Measurements from ENCODE around the gene UCKL1.
A peak's percentile ranks its signal among the peaks of the same experiment; 100 is the strongest.
"Not testable (repeated sequence)": the region's sequence is repeated elsewhere in the genome, so short reads cannot be mapped to it uniquely, and the experiment has no call there.

Gene UCKL1

GRCh38 chr20:63917811-63918210 is 38.4 kb downstream of the UCKL1 start:
- DNase-seq = no peak

GRCh38 chr20:63916371-63916939 is 39.8 kb downstream of the UCKL1 start:
- DNase-seq = not testable (repeated sequence)

- no peak for DNase-seq
These were observed 40.7 kb downstream of the UCKL1 start for GRCh38 chr20:63915471-63915870.

GRCh38 chr20:63913768-63914167 is 42.4 kb downstream of the UCKL1 start:
- no peak for DNase-seq

- DNase-seq = no peak
These were observed 45.0 kb downstream of the UCKL1 start for GRCh38 chr20:63911176-63911575.

GRCh38 chr20:63908008-63908682 is 48.1 kb downstream of the UCKL1 start:
- DNase-seq = no peak

- DNase-seq = no peak
These were observed 52.2 kb downstream of the UCKL1 start for GRCh38 chr20:63903796-63904561.

GRCh38 chr20:63900413-63900812 is 55.8 kb downstream of the UCKL1 start:
- no peak for DNase-seq

GRCh38 chr20:63898882-63899558 is 57.2 kb downstream of the UCKL1 start:
- no peak for DNase-seq

GRCh38 chr20:63897978-63898561 is 58.1 kb downstream of the UCKL1 start:
- DNase-seq = no peak

- peak in 1 of 5 experiments; percentile 62 for DNase-seq
These were observed 59.7 kb downstream of the UCKL1 start for GRCh38 chr20:63896264-63897105.

- peak in 2 of 5 experiments; percentile 26 to 37 for DNase-seq
These were observed 60.3 kb downstream of the UCKL1 start for GRCh38 chr20:63895952-63896263.

GRCh38 chr20:63895202-63895951 is 60.8 kb downstream of the UCKL1 start:
- DNase-seq = no peak

- peak; percentile 93 to 97 (median 97) for DNase-seq
These were observed 61.6 kb downstream of the UCKL1 start, which contains the start of gene DNAJC5 for GRCh38 chr20:63894358-63895201. Gene DNAJC5 (plus strand): TSS chr20:63895126. CDS start chr20:63928346, 33,220 bp downstream.

- DNase-seq = no peak
These were observed 62.2 kb downstream of the UCKL1 start for GRCh38 chr20:63893999-63894357.

GRCh38 chr20:63892402-63892801 is 63.8 kb downstream of the UCKL1 start:
- DNase-seq = no peak

- DNase-seq = no peak
These were observed 64.9 kb downstream of the UCKL1 start for GRCh38 chr20:63891061-63892002.

- no peak for DNase-seq
These were observed 65.6 kb downstream of the UCKL1 start for GRCh38 chr20:63890616-63891015.

GRCh38 chr20:63890201-63890576 is 66.0 kb downstream of the UCKL1 start:
- no peak for DNase-seq

Measured in T-helper 2 cell (primary cell).